ENCODE results near the gene MFSD12. TPM values are rescaled to one million over a fixed set of nuclear protein-coding genes. Genes with fewer than 3 reads are reported as not detected.

Gene MFSD12
- polyA plus RNA-seq, 1 donor from 2014 or later: 38.5 TPM

DNA sequence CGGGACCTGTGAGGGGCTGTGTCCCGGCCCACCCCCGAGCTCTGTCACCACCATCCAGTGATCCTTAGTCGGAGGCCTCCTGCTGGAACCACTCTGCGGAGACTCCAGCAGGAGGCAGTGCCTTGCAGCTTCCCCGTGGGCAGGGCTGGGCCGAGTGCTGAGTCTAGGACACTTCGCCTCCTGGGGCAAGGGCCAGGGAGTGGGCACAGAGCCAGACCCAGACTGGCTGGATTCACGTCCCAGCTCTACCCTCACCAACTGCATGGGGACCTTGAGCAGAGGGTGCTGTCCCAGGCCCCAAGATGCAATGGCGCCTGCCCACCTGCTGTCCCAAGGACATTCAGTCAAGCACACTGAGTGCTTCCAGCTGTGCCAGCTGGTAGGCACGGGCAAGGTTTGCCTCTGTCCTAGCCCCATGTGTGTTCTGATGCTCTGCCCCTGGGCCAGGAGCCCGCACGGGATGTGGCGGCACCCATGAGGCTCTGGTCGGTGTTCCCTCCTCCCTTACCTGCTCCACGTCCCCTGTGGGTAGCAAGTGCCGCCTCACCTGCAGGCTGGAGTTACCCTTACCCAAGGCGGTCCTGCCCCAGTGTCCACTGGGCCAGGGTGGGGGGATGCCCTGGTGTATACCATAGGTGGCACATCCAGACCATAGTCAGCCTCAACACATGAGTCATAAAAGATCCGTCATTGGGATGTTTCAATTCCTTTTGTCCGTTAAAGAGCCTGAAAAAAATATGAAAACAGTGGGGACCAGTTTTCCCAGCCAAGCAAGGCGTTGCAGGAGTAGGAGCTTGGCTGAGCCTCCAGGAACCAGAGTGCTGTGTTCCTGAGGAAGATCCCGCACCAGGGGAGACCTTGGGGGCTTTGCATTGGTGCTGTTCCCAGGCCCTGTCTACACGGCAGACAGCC, 43.9 kb downstream of the MFSD12 start:
- H3K9me3 ChIP-seq (ENCODE audit: low read length): no peaks in the 10 kb centered on the region
- no peaks in the 10 kb centered on the region for H3K27me3 ChIP-seq (ENCODE audit: insufficient read depth, low read depth, low read length)
- TF ChIP-seq SMC3 (conservative IDR thresholded peaks at IDR 0.05; ENCODE audit: poor library complexity) (no peak), EP300 (conservative IDR thresholded peaks at IDR 0.05; ENCODE audit: poor library complexity, severe bottlenecking) (no peak), POLR2AphosphoS5 (IDR thresholded peaks at IDR 0.05) (no peak), TAF1 (IDR thresholded peaks at IDR 0.05; ENCODE audit: low read depth) (no peak), EZH2 (IDR thresholded peaks at IDR 0.05; ENCODE audit: borderline replicate concordance, insufficient read depth, low read length, poor library complexity, severe bottlenecking) (no peak), RAD21 (conservative IDR thresholded peaks at IDR 0.05) (no peak), MXI1 (conservative IDR thresholded peaks at IDR 0.05; ENCODE audit: poor library complexity, severe bottlenecking) (no peak)
- TF ChIP-seq, protein P1, sequence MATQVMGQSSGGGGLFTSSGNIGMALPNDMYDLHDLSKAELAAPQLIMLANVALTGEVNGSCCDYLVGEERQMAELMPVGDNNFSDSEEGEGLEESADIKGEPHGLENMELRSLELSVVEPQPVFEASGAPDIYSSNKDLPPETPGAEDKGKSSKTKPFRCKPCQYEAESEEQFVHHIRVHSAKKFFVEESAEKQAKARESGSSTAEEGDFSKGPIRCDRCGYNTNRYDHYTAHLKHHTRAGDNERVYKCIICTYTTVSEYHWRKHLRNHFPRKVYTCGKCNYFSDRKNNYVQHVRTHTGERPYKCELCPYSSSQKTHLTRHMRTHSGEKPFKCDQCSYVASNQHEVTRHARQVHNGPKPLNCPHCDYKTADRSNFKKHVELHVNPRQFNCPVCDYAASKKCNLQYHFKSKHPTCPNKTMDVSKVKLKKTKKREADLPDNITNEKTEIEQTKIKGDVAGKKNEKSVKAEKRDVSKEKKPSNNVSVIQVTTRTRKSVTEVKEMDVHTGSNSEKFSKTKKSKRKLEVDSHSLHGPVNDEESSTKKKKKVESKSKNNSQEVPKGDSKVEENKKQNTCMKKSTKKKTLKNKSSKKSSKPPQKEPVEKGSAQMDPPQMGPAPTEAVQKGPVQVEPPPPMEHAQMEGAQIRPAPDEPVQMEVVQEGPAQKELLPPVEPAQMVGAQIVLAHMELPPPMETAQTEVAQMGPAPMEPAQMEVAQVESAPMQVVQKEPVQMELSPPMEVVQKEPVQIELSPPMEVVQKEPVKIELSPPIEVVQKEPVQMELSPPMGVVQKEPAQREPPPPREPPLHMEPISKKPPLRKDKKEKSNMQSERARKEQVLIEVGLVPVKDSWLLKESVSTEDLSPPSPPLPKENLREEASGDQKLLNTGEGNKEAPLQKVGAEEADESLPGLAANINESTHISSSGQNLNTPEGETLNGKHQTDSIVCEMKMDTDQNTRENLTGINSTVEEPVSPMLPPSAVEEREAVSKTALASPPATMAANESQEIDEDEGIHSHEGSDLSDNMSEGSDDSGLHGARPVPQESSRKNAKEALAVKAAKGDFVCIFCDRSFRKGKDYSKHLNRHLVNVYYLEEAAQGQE (IDR thresholded peaks at IDR 0.05; ENCODE audit: borderline replicate concordance): no peak
- TF ChIP-seq, protein P2, sequence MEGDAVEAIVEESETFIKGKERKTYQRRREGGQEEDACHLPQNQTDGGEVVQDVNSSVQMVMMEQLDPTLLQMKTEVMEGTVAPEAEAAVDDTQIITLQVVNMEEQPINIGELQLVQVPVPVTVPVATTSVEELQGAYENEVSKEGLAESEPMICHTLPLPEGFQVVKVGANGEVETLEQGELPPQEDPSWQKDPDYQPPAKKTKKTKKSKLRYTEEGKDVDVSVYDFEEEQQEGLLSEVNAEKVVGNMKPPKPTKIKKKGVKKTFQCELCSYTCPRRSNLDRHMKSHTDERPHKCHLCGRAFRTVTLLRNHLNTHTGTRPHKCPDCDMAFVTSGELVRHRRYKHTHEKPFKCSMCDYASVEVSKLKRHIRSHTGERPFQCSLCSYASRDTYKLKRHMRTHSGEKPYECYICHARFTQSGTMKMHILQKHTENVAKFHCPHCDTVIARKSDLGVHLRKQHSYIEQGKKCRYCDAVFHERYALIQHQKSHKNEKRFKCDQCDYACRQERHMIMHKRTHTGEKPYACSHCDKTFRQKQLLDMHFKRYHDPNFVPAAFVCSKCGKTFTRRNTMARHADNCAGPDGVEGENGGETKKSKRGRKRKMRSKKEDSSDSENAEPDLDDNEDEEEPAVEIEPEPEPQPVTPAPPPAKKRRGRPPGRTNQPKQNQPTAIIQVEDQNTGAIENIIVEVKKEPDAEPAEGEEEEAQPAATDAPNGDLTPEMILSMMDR (IDR thresholded peaks at IDR 0.05; ENCODE audit: poor library complexity, severe bottlenecking): no peak
- no peaks in the 10 kb centered on the region for H3F3A ChIP-seq (ENCODE audit: insufficient read depth, low read length, poor library complexity, severe bottlenecking)
- no peaks in the 10 kb centered on the region for H3K9me2 ChIP-seq (ENCODE audit: insufficient read depth, low read length)
- no peak overlapping the region for H2AFZ ChIP-seq (ENCODE audit: low read depth, low read length)
- no peak overlapping the region for H3K4me3 ChIP-seq (ENCODE audit: low read length)
- H3K36me3 ChIP-seq (ENCODE audit: insufficient read depth, low read length): no peaks in the 10 kb centered on the region
- H3K27ac ChIP-seq (ENCODE audit: low read length): no peak overlapping the region
- no peak overlapping the region for H3K4me2 ChIP-seq (ENCODE audit: low read length)
- peaks cover 31% of the 10 kb centered on the region for H4K20me1 ChIP-seq (ENCODE audit: insufficient read depth)
- H3K79me2 ChIP-seq (replicated peaks; ENCODE audit: insufficient read depth, low read length): peaks cover 55% of the 10 kb centered on the region
- H3K9ac ChIP-seq (ENCODE audit: low read length): no peak overlapping the region

DNA sequence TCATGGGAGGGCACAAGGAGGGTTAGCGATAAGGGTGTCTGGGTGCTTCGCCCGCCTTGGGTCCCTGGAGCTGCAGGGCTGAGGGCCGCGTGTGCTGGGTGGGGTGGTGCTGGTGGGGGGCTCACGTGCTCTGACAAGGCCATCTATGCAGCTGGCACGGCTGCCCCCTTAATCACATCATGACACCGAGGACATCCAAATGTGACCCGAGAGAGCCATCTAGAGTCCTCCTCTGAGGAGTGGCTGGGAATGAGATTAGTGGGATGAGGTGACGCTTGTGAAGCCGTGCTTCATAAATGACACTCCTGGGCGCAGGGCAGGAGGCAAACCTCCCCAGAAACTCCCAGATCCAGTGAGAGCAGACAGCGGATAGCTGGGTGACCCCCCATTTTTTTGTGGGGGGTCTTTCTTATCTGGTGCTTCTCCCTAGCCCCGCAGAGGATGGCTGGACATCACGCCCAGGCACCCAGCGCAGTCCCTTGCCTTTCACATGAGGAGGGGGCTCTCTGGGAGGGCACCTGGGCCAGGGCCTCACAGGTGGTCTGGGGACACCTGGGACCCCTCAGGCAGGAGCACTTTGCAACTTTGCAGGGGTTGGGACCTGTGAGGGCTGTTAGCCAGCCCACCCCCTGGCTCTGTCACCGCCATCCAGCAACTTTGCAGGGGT, 44.7 kb downstream of the MFSD12 start:
- TF ChIP-seq, protein P2 (IDR thresholded peaks at IDR 0.05; ENCODE audit: poor library complexity, severe bottlenecking): no peak
- TF ChIP-seq RAD21 (conservative IDR thresholded peaks at IDR 0.05) (no peak), EZH2 (IDR thresholded peaks at IDR 0.05; ENCODE audit: borderline replicate concordance, insufficient read depth, low read length, poor library complexity, severe bottlenecking) (no peak), MXI1 (conservative IDR thresholded peaks at IDR 0.05; ENCODE audit: poor library complexity, severe bottlenecking) (no peak), TAF1 (IDR thresholded peaks at IDR 0.05; ENCODE audit: low read depth) (no peak), POLR2AphosphoS5 (IDR thresholded peaks at IDR 0.05) (no peak), EP300 (conservative IDR thresholded peaks at IDR 0.05; ENCODE audit: poor library complexity, severe bottlenecking) (no peak), SMC3 (conservative IDR thresholded peaks at IDR 0.05; ENCODE audit: poor library complexity) (no peak)
- TF ChIP-seq, protein P1 (IDR thresholded peaks at IDR 0.05; ENCODE audit: borderline replicate concordance): no peak
- Histone ChIP-seq H3K27ac (ENCODE audit: low read length) (no peak overlapping the region), H3K9me2 (ENCODE audit: insufficient read depth, low read length) (no peaks in the 10 kb centered on the region), H3K79me2 (replicated peaks; ENCODE audit: insufficient read depth, low read length) (peaks cover 54% of the 10 kb centered on the region), H3K36me3 (ENCODE audit: insufficient read depth, low read length) (no peaks in the 10 kb centered on the region), H3F3A (ENCODE audit: insufficient read depth, low read length, poor library complexity, severe bottlenecking) (no peaks in the 10 kb centered on the region), H3K9me3 (ENCODE audit: low read length) (no peaks in the 10 kb centered on the region), H3K9ac (ENCODE audit: low read length) (no peak overlapping the region), H2AFZ (ENCODE audit: low read depth, low read length) (no peak overlapping the region), H4K20me1 (ENCODE audit: insufficient read depth) (peaks cover 27% of the 10 kb centered on the region), H3K27me3 (ENCODE audit: insufficient read depth, low read depth, low read length) (no peaks in the 10 kb centered on the region), H3K4me3 (ENCODE audit: low read length) (no peak overlapping the region), H3K4me2 (ENCODE audit: low read length) (no peak overlapping the region)
